IMR-90 (cell line): ENCODE results near the gene SH3TC1. TPM values are rescaled to one million over a fixed set of nuclear protein-coding genes. Genes with fewer than 3 reads are reported as not detected.

Experiments
- ATAC-seq: fragments of 200-7000 bp; cut with Tn5 transposase; 2 replicates; pipeline ENCODE4 v1.9.1; 2020; ENCODE audit warnings: low read depth, mild to moderate bottlenecking, moderate library complexity
- BruUV-seq: library from RNA; stranded (reverse); fragments of 400-500 nt; replicated peaks from 2 replicates; lab custom pipeline; 2021; lab: Mats Ljungman, UMichigan
- CTCF ChIA-PET: fragments of 300-600 bp; formaldehyde crosslinking; extraction: SDS; loops from one replicate; lab custom pipeline; 2021; ENCODE audit warnings: antibody characterized with exemption; lab: Yijun Ruan, JAX
- POLR2A ChIA-PET: fragments of 300-600 bp; sonication (Branson Sonifier 250); formaldehyde crosslinking; loops from one replicate; lab custom pipeline; 2022; ENCODE audit warnings: antibody characterized with exemption; ENCODE audit not compliant: unreplicated experiment; lab: Charles Lee
- DNase-seq: peaks from one replicate; pipeline ENCODE4 v3.0.0; 2013
- H2AFZ ChIP-seq: replicated peaks from 2 replicates; pipeline ENCODE3; 2013; ENCODE audit warnings: low read length, mild to moderate bottlenecking; ENCODE audit not compliant: poor library complexity
- H2AK5ac ChIP-seq: 2 replicates; pipeline ENCODE4 v1.6.1; 2013; ENCODE audit warnings: low read depth, low read length, inconsistent platforms
- H2AK9ac ChIP-seq: replicated peaks from 2 replicates; pipeline ENCODE3; 2013; ENCODE audit warnings: mild to moderate bottlenecking, low read depth, low read length, moderate library complexity; ENCODE audit not compliant: poor library complexity
- H2BK120ac ChIP-seq: 2 replicates; pipeline ENCODE4 v1.6.1; 2013; ENCODE audit warnings: low read depth, low read length, inconsistent platforms
- H2BK15ac ChIP-seq: 3 replicates; pipeline ENCODE4 v1.6.1; 2013; ENCODE audit warnings: low read depth, low read length, inconsistent platforms
- H2BK20ac ChIP-seq: 2 replicates; pipeline ENCODE4 v1.6.1; 2013; ENCODE audit warnings: low read depth, mild to moderate bottlenecking, inconsistent platforms, low read length, moderate library complexity
- H2BK5ac ChIP-seq: 2 replicates; pipeline ENCODE4 v1.6.1; 2013; ENCODE audit warnings: mild to moderate bottlenecking, low read depth, low read length, inconsistent platforms; ENCODE audit not compliant: poor library complexity, severe bottlenecking
- H3K14ac ChIP-seq: replicated peaks from 2 replicates; pipeline ENCODE4 v1.6.1; 2013; ENCODE audit warnings: low read depth, low read length, inconsistent platforms
- H3K18ac ChIP-seq: 2 replicates; pipeline ENCODE4 v1.6.1; 2013; ENCODE audit warnings: low read depth, low read length, control low read depth
- H3K23ac ChIP-seq: 2 replicates; pipeline ENCODE4 v1.6.1; 2013; ENCODE audit warnings: low read depth, low read length, inconsistent platforms
- H3K27ac ChIP-seq: 2 replicates; pipeline ENCODE4 v1.5.1; 2013; ENCODE audit warnings: mild to moderate bottlenecking, control low read depth, low read length; ENCODE audit not compliant: insufficient read depth
- H3K27me3 ChIP-seq: 2 replicates; pipeline ENCODE4 v1.6.1; 2013; ENCODE audit warnings: low read length; ENCODE audit not compliant: control insufficient read depth, insufficient read depth
- H3K36me3 ChIP-seq: 2 replicates; pipeline ENCODE4 v1.6.1; 2013; ENCODE audit warnings: low read length, mixed read lengths; ENCODE audit not compliant: control insufficient read depth, insufficient read depth
- H3K4ac ChIP-seq: 2 replicates; pipeline ENCODE4 v1.6.1; 2013; ENCODE audit warnings: low read depth, low read length, inconsistent platforms
- H3K4me1 ChIP-seq: 2 replicates; pipeline ENCODE4 v1.6.1; 2013; ENCODE audit warnings: low read length, mixed read lengths; ENCODE audit not compliant: control insufficient read depth, insufficient read depth
- H3K4me2 ChIP-seq: 2 replicates; pipeline ENCODE4 v1.6.1; 2013; ENCODE audit warnings: low read depth, mild to moderate bottlenecking, control low read depth, low read length, moderate library complexity
- H3K4me3 ChIP-seq: 2 replicates; pipeline ENCODE4 v1.5.1; 2013; ENCODE audit warnings: low read depth, mild to moderate bottlenecking, control low read depth, low read length, moderate library complexity; ENCODE audit not compliant: insufficient read depth
- H3K56ac ChIP-seq: 2 replicates; pipeline ENCODE4 v1.6.1; 2013; ENCODE audit warnings: low read length, inconsistent platforms; ENCODE audit not compliant: insufficient read depth; ENCODE audit errors: extremely low read depth
- H3K79me1 ChIP-seq, 2 experiments: 2 replicates each; pipeline ENCODE4 v1.6.1; 2013; ENCODE audit warnings: low read length in 2 of 2, inconsistent platforms in 1 of 2, low read depth in 1 of 2
- H3K9ac ChIP-seq: 2 replicates; pipeline ENCODE4 v1.6.1; 2013; ENCODE audit warnings: low read depth, low read length, control low read depth
- H3K9me1 ChIP-seq: 2 replicates; pipeline ENCODE4 v1.6.1; 2013; ENCODE audit warnings: low read length, inconsistent platforms; ENCODE audit not compliant: insufficient read depth
- H3K9me3 ChIP-seq: 2 replicates; pipeline ENCODE4 v1.6.1; 2013; ENCODE audit warnings: low read length; ENCODE audit not compliant: control insufficient read depth, insufficient read depth
- H4K20me1 ChIP-seq: 2 replicates; pipeline ENCODE4 v1.6.1; 2013; ENCODE audit warnings: low read length, inconsistent platforms; ENCODE audit not compliant: insufficient read depth
- H4K5ac ChIP-seq: 2 replicates; pipeline ENCODE4 v1.6.1; 2013; ENCODE audit warnings: mild to moderate bottlenecking, low read depth, low read length, control low read depth
- H4K8ac ChIP-seq, 2 experiments: 2 replicates each; pipeline ENCODE4 v1.6.1; 2013; ENCODE audit warnings: low read depth in 2 of 2, low read length in 2 of 2, control low read depth in 1 of 2, inconsistent platforms in 1 of 2
- H4K91ac ChIP-seq: 2 replicates; pipeline ENCODE4 v1.6.1; 2013; ENCODE audit warnings: low read depth, low read length, inconsistent platforms; ENCODE audit not compliant: insufficient read depth
- BHLHE40 ChIP-seq: fragments of 150-350 bp; IDR thresholded peaks from 2 replicates; pipeline ENCODE4 v1.6.1; 2016; ENCODE audit warnings: mild to moderate bottlenecking, low read depth, low read length
- CEBPB ChIP-seq: IDR thresholded peaks from 2 replicates; pipeline ENCODE4 v1.6.1; 2012; ENCODE audit warnings: low read depth, low read length, improper control_type of control experiment
- CTCF ChIP-seq: conservative IDR thresholded peaks from 2 replicates; pipeline ENCODE4 v1.5.1; 2012; ENCODE audit warnings: mild to moderate bottlenecking, low read depth, low read length, improper control_type of control experiment
- ELK1 ChIP-seq: fragments of 150-350 bp; IDR thresholded peaks from 2 replicates; pipeline ENCODE4 v1.6.1; 2016; ENCODE audit warnings: low read depth, mild to moderate bottlenecking, low read length, moderate library complexity, borderline replicate concordance
- MAFK ChIP-seq: IDR thresholded peaks from 2 replicates; pipeline ENCODE4 v1.6.1; 2012; ENCODE audit warnings: low read depth, low read length, improper control_type of control experiment
- MAZ ChIP-seq: IDR thresholded peaks from 2 replicates; pipeline ENCODE4 v1.6.1; 2012; ENCODE audit warnings: low read depth, mild to moderate bottlenecking, low read length, improper control_type of control experiment, moderate library complexity, borderline replicate concordance
- MXI1 ChIP-seq: IDR thresholded peaks from 2 replicates; pipeline ENCODE4 v1.6.1; 2012; ENCODE audit warnings: low read depth, mild to moderate bottlenecking, low read length, moderate library complexity, borderline replicate concordance
- NFE2L2 ChIP-seq: fragments of 150-350 bp; IDR thresholded peaks from 2 replicates; pipeline ENCODE4 v1.6.1; 2016; ENCODE audit warnings: low read depth, mild to moderate bottlenecking, low read length
- POLR2A ChIP-seq: IDR thresholded peaks from 2 replicates; pipeline ENCODE4 v1.6.1; 2012; ENCODE audit warnings: mild to moderate bottlenecking, low read depth, low read length
- RCOR1 ChIP-seq: IDR thresholded peaks from 2 replicates; pipeline ENCODE4 v1.6.1; 2012; ENCODE audit warnings: mild to moderate bottlenecking, low read length, improper control_type of control experiment; ENCODE audit not compliant: insufficient replicate concordance
- RFX5 ChIP-seq: IDR thresholded peaks from 2 replicates; pipeline ENCODE4 v1.8.0; 2012; ENCODE audit warnings: low read depth, mild to moderate bottlenecking, low read length, moderate library complexity
- USF2 ChIP-seq: fragments of 150-350 bp; IDR thresholded peaks from 2 replicates; pipeline ENCODE4 v1.6.1; 2017; ENCODE audit warnings: mild to moderate bottlenecking, antibody characterized with exemption, low read length, low read depth
- WGBS, 2 experiments: methylation state at CpG; one replicate each; pipeline versions ENCODE4 v1.1.5 to v1.1.7; 2013; ENCODE audit warnings: missing lambda C conversion rate in 2 of 2; ENCODE audit not compliant: insufficient read length in 1 of 2; ENCODE audit errors: extremely low coverage in 2 of 2; 5-methylcytosine and 5-hydroxymethylcytosine counted together
- dilution Hi-C: fragments of 300-500 bp; cut with HindIII; formaldehyde crosslinking; loops from one replicate; pipeline ENCODE4 v1.14.3; 2018; ENCODE audit warnings: low sequenced_read_pairs; ENCODE audit not compliant: unreplicated experiment
- in situ Hi-C: fragments of 300-500 bp; cut with MboI; formaldehyde crosslinking; loops from 3 replicates; pipeline ENCODE4 v1.14.3; 2019; ENCODE audit warnings: low sequenced_read_pairs, inconsistent platforms, mixed read lengths
- intact Hi-C: fragments of 100-400 bp; cut with micrococcal nuclease; formaldehyde crosslinking; loops from 2 replicates; pipeline ENCODE4 v1.10.0; 2022
- polyA plus RNA-seq, 3 experiments: library from polyadenylated mRNA; depleted of rRNA; stranded (reverse); fragments of >200 nt; gene quantifications; 2 replicates each; pipeline ENCODE4 v1.2.3, GENCODE V29; 2012; ENCODE audit warnings: low replicate concordance in 1 of 3
- total RNA-seq: library from RNA; depleted of rRNA; stranded (reverse); fragments of >200 nt; gene quantifications from 2 replicates; pipeline ENCODE4 v1.2.3, GENCODE V29; 2012

SH3TC1 gene
- total and polyA plus RNA-seq, 2 of the 4 experiments (the other 2 are of a cell fraction): 1.6 to 2.2 TPM

DNA sequence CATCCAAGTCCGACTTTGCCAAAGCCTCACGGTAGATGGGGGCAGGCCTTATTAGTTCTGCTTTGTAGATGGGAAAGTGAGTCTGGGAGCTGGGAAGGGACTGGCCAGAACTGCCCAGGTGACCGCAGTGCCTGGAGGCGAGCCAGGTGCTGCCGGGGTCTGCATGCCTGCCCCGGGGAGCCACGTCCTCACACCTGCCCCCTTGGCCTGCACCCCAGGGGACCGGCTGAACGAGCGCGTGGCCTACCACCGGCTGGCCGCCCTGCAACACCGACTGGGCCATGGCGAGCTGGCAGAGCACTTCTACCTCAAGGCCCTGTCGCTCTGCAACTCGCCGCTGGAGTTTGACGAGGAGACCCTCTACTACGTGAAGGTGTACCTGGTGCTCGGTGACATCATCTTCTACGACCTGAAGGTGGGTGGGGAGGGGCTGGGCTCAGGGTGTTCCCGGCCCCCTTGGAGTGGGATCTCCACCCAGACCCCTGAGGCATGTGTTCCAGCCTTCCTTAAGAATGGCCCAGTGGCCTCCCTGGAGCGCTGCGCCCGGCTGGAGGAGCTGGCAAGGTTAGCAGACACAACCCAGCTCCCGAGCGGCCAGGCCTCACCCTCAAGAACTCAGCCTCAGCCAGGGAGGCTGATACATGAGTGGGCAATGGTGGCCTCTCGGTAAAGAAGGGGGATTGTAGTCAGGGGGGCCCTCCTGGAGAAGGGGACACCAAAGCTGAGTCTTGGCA lies 38.3 kb downstream of the SH3TC1 start (continued):
- no peak for TF ChIP-seq MAFK

- Histone ChIP-seq H3K9me1 (no peaks in the 10 kb centered on the region), H3K36me3 (no peaks in the 10 kb centered on the region), H3K79me1 (no peaks in the 10 kb centered on the region), H2AFZ (no peak overlapping the region), H3K4me2 (no peak overlapping the region), H2AK9ac (peak overlapping the region; percentile 61), H3K4me3 (no peak overlapping the region), H3K9me3 (no peaks in the 10 kb centered on the region), H3K18ac (no peak overlapping the region), H4K5ac (no peak overlapping the region), H3K56ac (no peak overlapping the region), H3K14ac (no peak overlapping the region), H2BK120ac (no peak overlapping the region), H2BK20ac (no peak overlapping the region), H4K20me1 (no peaks in the 10 kb centered on the region; the same call in 1 of the 2 replicates), H3K4me1 (peaks cover 5% of the 10 kb centered on the region), H2BK5ac (no peak overlapping the region), H2AK5ac (no peak overlapping the region), H4K91ac (no peak overlapping the region), H2BK15ac (no peak overlapping the region), H3K27ac (no peak overlapping the region), H3K23ac (no peak overlapping the region), H3K4ac (no peak overlapping the region), H3K9ac (no peak overlapping the region), H4K8ac (no peak overlapping the region), H3K27me3 (no peaks in the 10 kb centered on the region; the same call in 1 of the 2 replicates)
- CTCF ChIA-PET: interaction anchor here (0.6 to 1.2 kb wide), 3 partner anchors 10 to 70 kb away, joined by 3 to 4 read pairs (median 4); no protein-coding TSS in a partner anchor
- 56% methylated on average over 5 of the region's 14 CpGs; no CpG with 5 or more reads in 1 of the 2 experiments for WGBS, 2 experiments
- intact Hi-C loops: loop anchor here (1.0 kb wide), 1 partner anchor 61 kb away; no protein-coding TSS in a partner anchor
- DNase-seq: no peak
- in situ Hi-C loops: no loop called here
- no TSS peak for BruUV-seq
- ATAC-seq: no peak
- POLR2A ChIA-PET: no interaction called here
- dilution Hi-C loops: no loop called here
- TF ChIP-seq USF2 (no peak), RCOR1 (no peak), POLR2A (no peak), MXI1 (no peak), RFX5 (no peak), CEBPB (no peak), MAZ (no peak), BHLHE40 (no peak), ELK1 (no peak), NFE2L2 (no peak), CTCF (no peak)
Observed at GRCh38 chr4:8238036-8238511, 39.0 kb downstream of the SH3TC1 start.
